H1 (cell line): ENCODE data around the gene ACCS. TPM values are rescaled to one million over a fixed set of nuclear protein-coding genes. Genes with fewer than 3 reads are reported as not detected.

ENCODE experiments used
- ASH2L ChIP-seq: fragments of 200-600, 300-600 bp; sonication (generic); IDR thresholded peaks from one replicate; pipeline ENCODE4 v1.7.1; 2017; ENCODE audit warnings: low read length
- BCL11A ChIP-seq, 2 experiments: IDR thresholded peaks; one replicate each; pipeline ENCODE4 v1.6.1; 2011; ENCODE audit warnings: low read depth in 2 of 2, low read length in 2 of 2, mild to moderate bottlenecking in 2 of 2
- CBX8 ChIP-seq: fragments of 300-800, 300-1000 bp; sonication (generic); IDR thresholded peaks from 2 replicates; pipeline ENCODE4 v1.7.1; 2016; ENCODE audit warnings: low read depth, low read length, borderline replicate concordance
- CHD2 ChIP-seq: IDR thresholded peaks from 2 replicates; pipeline ENCODE4 v1.6.1; 2012; ENCODE audit warnings: low read length, improper control_type of control experiment
- CHD7 ChIP-seq: fragments of 300-600 bp; sonication (generic); IDR thresholded peaks from 2 replicates; pipeline ENCODE4 v1.7.1; 2012; ENCODE audit warnings: low read length, moderate library complexity, mild to moderate bottlenecking, inconsistent platforms; ENCODE audit not compliant: insufficient replicate concordance
- JUND ChIP-seq: IDR thresholded peaks from 2 replicates; pipeline ENCODE4 v1.6.1; 2011; ENCODE audit warnings: mild to moderate bottlenecking, improper control_type of control experiment, low read length
- NANOG ChIP-seq: IDR thresholded peaks from 2 replicates; pipeline ENCODE4 v1.6.1; 2011; ENCODE audit warnings: low read length, low read depth, mild to moderate bottlenecking, inconsistent platforms; ENCODE audit not compliant: insufficient read depth, poor library complexity, severe bottlenecking
- polyA plus RNA-seq, 7 experiments: library from polyadenylated mRNA; depleted of rRNA in 3 of 7; stranded (reverse) in 5 of 7; unstranded in 2 of 7; fragments of >200 nt in 5 of 7; fragments of 200-250 nt in 2 of 7; gene quantifications; 1 replicate in 5 of 7; 2 replicates in 1 of 7; 4 replicates in 1 of 7; pipeline versions ENCODE4 v1.2.1 to v1.2.3, GENCODE V29; 2011 to 2013; ENCODE audit warnings: missing spikeins in 2 of 7, mixed read lengths in 2 of 7
- total RNA-seq: library from RNA; stranded (reverse); fragmentation: NEBNext Ultra II Directional; extraction: Animal tissue kit (Norgen Biotek cat#: 25700); gene quantifications from 2 replicates; pipeline ENCODE4 v1.2.1, GENCODE V29; 2021

Gene ACCS
- total and polyA plus RNA-seq, 2 of the 8 experiments (the other 6 are each of a cell fraction or from before 2014, with no cell fraction given) = 6.0 to 8.0 TPM

GRCh38 chr11:44128729-44129128, 62.7 kb downstream of the ACCS start (continued):
- TF ChIP-seq CHD7 = no peak
- TF ChIP-seq BCL11A (IDR thresholded peaks at IDR 0.05; ENCODE audit: low read depth in 2 of 2, low read length in 2 of 2) = no peak
- TF ChIP-seq NANOG = no peak
- no peak for TF ChIP-seq ASH2L
- TF ChIP-seq JUND = no peak
- TF ChIP-seq CHD2 = no peak
- TF ChIP-seq CBX8 = no peak
- TF ChIP-seq, all 59 proteins: peak for 0
